Renal cortical epithelial cell (primary cell): ENCODE results near the gene OR6F1. TPM values are rescaled to one million over a fixed set of nuclear protein-coding genes. Genes with fewer than 3 reads are reported as not detected.
"Not testable (repeated sequence)": the region's sequence is repeated elsewhere in the genome, so short reads cannot be mapped to it uniquely, and the experiment has no call there.

Experiments used
- DNase-seq: peaks from one replicate; pipeline ENCODE4 v3.0.0-alpha.2; 2011; ENCODE audit warnings: low read depth
- total RNA-seq: library from RNA; depleted of rRNA; stranded (reverse); fragments of >200 nt; gene quantifications from 2 replicates; pipeline ENCODE4 v1.2.3, GENCODE V29; 2014

OR6F1 gene
- not detected in 2 replicates for total RNA-seq

DNA sequence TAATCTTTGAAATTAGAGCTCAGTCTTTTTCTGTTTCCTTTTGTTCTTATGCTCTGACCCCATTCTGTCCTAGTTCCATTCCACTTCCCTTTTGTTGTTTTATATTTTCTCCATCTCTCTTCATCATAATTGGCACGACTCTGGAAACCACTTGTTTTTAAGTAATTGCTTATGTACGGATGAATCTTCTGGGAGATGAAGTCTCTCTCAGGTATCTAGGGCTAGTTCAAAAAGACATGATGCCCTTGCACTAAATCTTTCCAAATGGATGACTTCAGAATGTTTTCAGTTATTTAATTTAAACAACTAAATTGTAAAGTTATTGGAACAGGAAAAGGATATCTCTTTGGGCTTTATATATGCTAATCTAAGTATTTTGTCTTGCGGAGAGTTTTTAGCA lies at the start of gene OR6F1:
Gene OR6F1, minus strand, starts transcription at position 101 of the 400 bp plus-strand sequence. CDS start 3,891 bp downstream, outside the sequence.
- DNase-seq = no peak

GRCh38 chr1:247760456-247760855 lies 44.0 kb upstream of the OR6F1 start, which contains the start of gene OR1C1:
TSS of gene OR1C1 (minus strand) at chr1:247760556. CDS start at chr1:247758406, 2,150 bp downstream.
- no peak for DNase-seq

- DNase-seq = not testable (repeated sequence)
These were observed 37.9 kb upstream of the OR6F1 start for GRCh38 chr1:247754311-247754710.

DNA sequence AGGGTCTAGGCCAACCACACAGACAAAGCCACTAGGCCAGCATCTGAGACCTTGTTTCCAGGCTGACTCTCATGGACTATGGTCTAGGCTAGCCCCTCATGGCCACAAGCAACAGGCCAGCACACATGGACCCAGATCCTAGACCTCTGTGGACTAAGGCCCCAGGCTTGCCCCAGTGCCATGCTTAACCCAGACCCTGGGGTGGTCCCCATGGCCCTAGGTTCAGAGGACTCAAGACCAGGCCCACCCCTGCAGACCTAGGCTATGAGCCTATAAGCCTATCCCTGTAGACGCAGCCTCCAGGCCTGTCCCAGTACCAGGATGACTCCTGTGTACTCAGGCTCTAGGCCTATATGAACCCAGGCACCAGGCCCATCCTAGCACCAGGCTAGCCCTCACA lies 33.4 kb upstream of the OR6F1 start:
- no peak for DNase-seq

DNA sequence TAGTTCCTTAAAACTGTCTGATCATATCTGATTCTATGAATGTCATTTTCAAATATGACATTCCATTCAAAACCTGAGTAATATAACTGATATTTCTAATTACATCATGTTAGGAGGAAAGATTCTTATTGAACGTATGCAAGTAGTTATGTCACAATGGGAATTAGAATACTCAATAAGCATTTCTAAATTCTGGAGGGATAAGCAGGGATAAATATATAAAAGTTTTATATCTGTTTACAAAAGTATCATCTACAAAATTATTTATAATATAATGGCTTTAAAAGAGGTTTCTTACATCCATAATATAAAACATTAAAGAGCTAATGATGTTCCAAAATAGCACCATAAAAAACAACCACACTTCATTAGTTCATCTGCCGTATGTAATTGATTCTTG lies 31.6 kb upstream of the OR6F1 start, which contains the start of gene OR14A2:
Gene OR14A2, minus strand, starts transcription at position 101 of the 400 bp plus-strand sequence.
- DNase-seq = no peak

GRCh38 chr1:247747616-247748015 lies 31.2 kb upstream of the OR6F1 start:
- DNase-seq = no peak

DNA sequence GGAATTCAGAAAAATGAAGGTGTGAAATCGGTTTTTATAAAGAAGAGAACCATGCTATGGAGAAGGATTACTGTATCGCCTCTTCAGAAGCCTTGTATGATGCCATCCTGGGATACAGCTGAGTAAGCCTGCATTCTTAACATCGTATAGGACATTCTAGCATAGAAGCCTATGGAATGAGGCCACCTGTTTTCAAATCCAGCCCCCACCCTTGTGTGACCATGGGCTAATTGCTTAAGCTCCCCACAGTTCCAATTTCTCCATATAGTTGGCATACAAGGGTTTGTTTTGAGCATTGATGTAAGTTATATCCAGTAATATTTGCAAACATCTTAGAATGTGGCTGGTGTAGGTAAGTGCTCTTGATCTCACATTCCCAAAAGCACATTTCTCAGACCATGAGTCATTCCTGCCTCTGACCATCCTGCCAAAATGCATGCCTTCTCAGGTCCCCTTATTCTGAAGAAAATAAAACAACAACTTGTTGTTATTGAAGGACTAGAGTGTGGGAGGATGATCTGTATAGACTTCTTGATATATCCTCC lies 30.0 kb upstream of the OR6F1 start:
- no peak for DNase-seq

GRCh38 chr1:247742215-247742760 lies 25.8 kb upstream of the OR6F1 start:
- DNase-seq = not testable (repeated sequence)

DNA sequence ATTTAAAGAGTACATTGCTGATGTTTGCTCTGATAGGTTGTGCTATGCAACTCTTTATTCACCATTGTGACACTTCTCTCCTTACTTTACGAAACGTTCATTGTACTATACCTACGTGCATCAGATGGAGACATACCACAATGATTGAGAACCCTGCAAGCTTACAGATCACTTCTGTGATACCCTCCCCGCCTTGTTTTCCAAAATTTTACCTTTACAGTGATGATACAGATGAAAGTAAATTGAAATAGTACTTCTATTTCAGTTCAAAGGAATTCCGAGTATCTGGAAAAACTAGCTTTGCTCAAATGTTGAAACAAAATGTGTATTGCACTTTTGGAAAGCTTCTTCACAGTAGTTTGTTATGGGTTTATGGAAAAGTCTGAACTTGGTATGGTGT lies 25.3 kb upstream of the OR6F1 start:
- DNase-seq = no peak

- DNase-seq = no peak
These were observed 24.3 kb upstream of the OR6F1 start for GRCh38 chr1:247740721-247741120.

DNA sequence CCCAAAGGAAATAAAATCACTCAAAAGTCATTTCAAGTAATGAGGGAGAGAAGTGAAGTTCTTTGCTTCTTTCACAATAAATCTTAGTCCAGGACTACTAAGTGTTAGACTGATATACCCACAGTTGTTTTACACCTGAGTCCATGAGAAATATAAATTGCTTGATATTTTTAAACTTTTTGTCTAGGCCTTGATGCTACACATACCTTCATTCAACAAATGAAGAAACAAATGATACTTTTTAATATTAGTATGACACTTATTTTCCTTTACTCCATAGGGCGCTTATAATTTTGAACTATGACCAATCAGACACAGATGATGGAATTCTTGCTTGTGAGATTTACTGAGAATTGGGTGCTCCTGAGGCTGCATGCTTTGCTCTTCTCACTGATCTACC lies 21.9 kb upstream of the OR6F1 start, which contains the start of gene OR14K1:
Gene OR14K1, plus strand, starts transcription at position 301 of the 400 bp plus-strand sequence. Its CDS starts 0 bp downstream, at position 301.
- DNase-seq = no peak

DNA sequence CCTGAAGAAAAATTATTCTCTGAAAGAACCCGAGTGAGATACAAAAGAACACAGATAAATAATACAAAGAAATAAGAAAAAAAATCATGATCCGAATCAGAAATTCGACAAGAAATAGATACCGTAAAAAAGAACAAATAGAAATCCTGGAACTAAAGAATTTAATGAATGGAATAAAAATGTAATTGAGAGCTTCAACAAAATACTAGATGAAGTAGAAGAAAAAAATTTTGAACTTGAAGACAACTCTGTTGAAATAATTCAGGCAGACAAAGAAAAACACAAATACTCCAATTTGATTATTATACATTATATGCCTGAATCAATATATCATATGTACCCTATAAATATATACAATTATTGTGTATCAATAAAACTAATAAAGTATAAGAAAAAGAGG lies 4.8 kb upstream of the OR6F1 start:
- DNase-seq = no peak

DNA sequence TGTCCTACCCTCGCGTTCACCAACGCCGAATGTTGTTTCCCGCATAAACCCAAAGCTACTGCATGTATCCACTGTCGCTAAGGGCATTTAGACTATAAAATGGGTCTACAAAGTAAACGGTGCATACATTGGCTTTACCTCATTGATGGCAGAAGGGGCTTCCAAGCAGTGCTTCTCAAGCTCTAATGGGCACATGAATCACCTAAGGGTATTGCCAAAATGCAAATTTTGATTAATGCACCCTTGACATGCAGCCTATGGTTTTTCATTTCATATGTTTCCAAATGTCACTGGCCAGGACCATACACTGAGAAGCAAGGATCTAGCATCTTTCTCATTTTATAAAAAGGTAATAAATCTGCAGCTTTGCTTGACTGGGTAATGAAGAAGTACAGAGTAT lies 2.7 kb downstream of the OR6F1 start:
- DNase-seq = no peak

GRCh38 chr1:247710681-247711080 lies 5.8 kb downstream of the OR6F1 start:
- not testable (repeated sequence) for DNase-seq

GRCh38 chr1:247701338-247701737 lies 15.1 kb downstream of the OR6F1 start:
- no peak for DNase-seq

- DNase-seq = peak; percentile 2
These were observed 35.1 kb downstream of the OR6F1 start for GRCh38 chr1:247681288-247681897.

DNA sequence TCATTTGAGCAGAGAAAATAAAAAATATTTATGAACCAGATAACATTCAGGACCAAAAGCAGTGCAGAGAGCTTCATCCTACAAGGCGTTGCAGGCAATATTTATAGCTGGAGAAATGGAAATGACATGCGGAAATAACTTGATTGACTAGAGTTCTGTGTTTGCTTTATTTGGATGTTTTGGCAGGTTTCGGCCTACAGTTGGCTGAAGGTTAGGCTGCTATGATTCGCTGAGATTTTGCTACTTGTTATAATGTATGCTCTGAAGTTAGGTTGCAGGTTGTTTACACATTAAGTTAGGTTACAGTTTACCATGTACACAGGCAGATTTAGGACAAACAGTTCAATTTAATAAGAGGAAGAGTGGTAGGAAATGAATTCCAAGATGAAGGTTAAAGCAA lies 36.3 kb downstream of the OR6F1 start:
- DNase-seq = no peak

- DNase-seq = no peak
These were observed 36.8 kb downstream of the OR6F1 start, which contains the start of gene OR13G1 for GRCh38 chr1:247679639-247680038. TSS of gene OR13G1 (minus strand) at chr1:247679739. CDS start at chr1:247673041, 6,698 bp downstream.

DNA sequence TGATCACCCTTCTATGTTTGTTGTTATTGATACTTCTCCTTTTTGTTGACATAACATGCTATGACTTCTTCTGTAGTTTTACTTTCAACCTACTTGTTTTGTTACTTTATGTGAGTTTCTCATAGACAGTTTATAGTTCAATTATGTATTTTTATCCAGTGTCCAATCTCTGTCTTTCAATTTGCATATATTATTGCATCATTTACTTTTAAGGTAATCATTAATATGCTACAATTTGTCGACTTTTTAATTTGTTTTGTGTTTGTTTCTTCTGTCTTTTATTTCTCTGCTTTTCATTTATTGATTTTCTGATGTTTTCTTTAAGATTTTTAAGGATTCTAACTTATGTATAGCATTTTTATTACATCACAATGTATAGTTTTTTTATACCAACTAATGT lies 47.2 kb downstream of the OR6F1 start:
- no peak for DNase-seq
